ENCODE data around the gene KRT36. TPM values are rescaled to one million over a fixed set of nuclear protein-coding genes. Genes with fewer than 3 reads are reported as not detected.

The KRT36 gene
- total and polyA plus RNA-seq, 2 of the 8 experiments (the other 6 are each of a cell fraction or from before 2014, with no cell fraction given): not detected

GRCh38 chr17:41474863-41475262 is 14.8 kb downstream of the KRT36 start (continued):
- TF ChIP-seq SIX5 (IDR thresholded peaks at IDR 0.05; ENCODE audit: low read depth, low read length): no peak

GRCh38 chr17:41468346-41468745 is 21.4 kb downstream of the KRT36 start:
- ChIA-PET POLR2A (ENCODE audit: partially characterized antibody) (no interaction called here), CTCF (ENCODE audit: partially characterized antibody) (interaction anchor here (0.6 to 1.0 kb wide), 3 partner anchors 11 to 673 kb away, joined by 3 to 4 read pairs (median 3); no protein-coding TSS in a partner anchor)
- Histone ChIP-seq H3K23ac (ENCODE audit: insufficient read length) (no peak overlapping the region), H3K23me2 (ENCODE audit: low read depth, low read length) (no peaks in the 10 kb centered on the region), H2BK20ac (ENCODE audit: low read length) (no peak overlapping the region), H3K79me1 (ENCODE audit: low read depth, low read length) (no peaks in the 10 kb centered on the region), H3K79me2 (ENCODE audit: control insufficient read depth in 1 of 2, insufficient read depth in 2 of 2, low read length in 2 of 2) (no peaks in the 10 kb centered on the region), H2BK120ac (replicated peaks; ENCODE audit: low read depth, low read length) (no peak overlapping the region), H2AFZ (ENCODE audit: low read length) (no peak overlapping the region), H2BK5ac (ENCODE audit: low read depth, low read length) (no peak overlapping the region), H3K27ac (ENCODE audit: low read depth, low read length) (no peak overlapping the region), H2BK12ac (ENCODE audit: low read depth, low read length) (no peak overlapping the region), H3K27me3 (replicated peaks in 1 of 4; ENCODE audit: control insufficient read depth in 3 of 4, extremely low read depth in 1 of 4, insufficient read depth in 3 of 4, low read length in 3 of 4) (no peaks in the 10 kb centered on the region), H3K4me1 (replicated peaks in 1 of 4; ENCODE audit: control insufficient read depth in 3 of 4, insufficient read depth in 4 of 4, low read length in 3 of 4) (no peaks in the 10 kb centered on the region), H4K20me1 (replicated peaks in 1 of 2; ENCODE audit: control insufficient read depth in 1 of 2, insufficient read depth in 2 of 2, low read length in 2 of 2) (no peaks in the 10 kb centered on the region), H3K56ac (replicated peaks; ENCODE audit: insufficient read length, low read depth, low read length) (no peak overlapping the region), H2BK15ac (ENCODE audit: low read length) (no peak overlapping the region), H3K9ac (replicated peaks in 1 of 4; ENCODE audit: extremely low read depth in 1 of 4, low read depth in 3 of 4, low read length in 3 of 4) (no peak overlapping the region), H3K14ac (ENCODE audit: insufficient read length) (no peak overlapping the region), H3K18ac (ENCODE audit: extremely low read depth, low read length) (no peak overlapping the region), H2AK5ac (ENCODE audit: low read depth, low read length) (no peak overlapping the region), H3K36me3 (ENCODE audit: control insufficient read depth in 2 of 4, insufficient read depth in 4 of 4, low read length in 3 of 4) (no peaks in the 10 kb centered on the region), H3K4me2 (ENCODE audit: insufficient read depth in 1 of 2, low read depth in 2 of 2, low read length in 2 of 2) (no peak overlapping the region), H3K9me3 (ENCODE audit: insufficient read depth in 2 of 2, low read depth in 1 of 2, low read length in 1 of 2) (no peaks in the 10 kb centered on the region; a peak in 1 of 4 replicates), H3K4me3 (ENCODE audit: extremely low read depth in 1 of 4, insufficient read depth in 2 of 4, low read depth in 3 of 4, low read length in 4 of 4) (no peak overlapping the region), H4K5ac (ENCODE audit: insufficient read length, low read depth, low read length) (no peak overlapping the region), H4K8ac (ENCODE audit: extremely low read depth, insufficient read depth, low read length) (no peak overlapping the region), H3K4ac (replicated peaks; ENCODE audit: insufficient read length, low read depth, low read length) (no peak overlapping the region), H4K91ac (replicated peaks; ENCODE audit: insufficient read length, low read length) (no peak overlapping the region)
- no peak for FAIRE-seq
- no peak for DNase-seq (ENCODE audit: low read depth in 1 of 2, low spot score in 2 of 2)
- TF ChIP-seq CHD1 (IDR thresholded peaks at IDR 0.05; ENCODE audit: low read depth, low read length) (no peak), EP300 (IDR thresholded peaks at IDR 0.05; ENCODE audit: borderline replicate concordance in 1 of 2, low read depth in 2 of 2, low read length in 2 of 2) (no peak), POLR2A (IDR thresholded peaks at IDR 0.05; ENCODE audit: control extremely low read depth in 1 of 2, low read depth in 2 of 2, low read length in 2 of 2) (no peak), SAP30 (IDR thresholded peaks at IDR 0.05; ENCODE audit: insufficient read depth, insufficient replicate concordance, low read length) (no peak)
